Endothelial cell of umbilical vein (primary cell): Measurements from ENCODE around the gene CPSF7. TPM values are rescaled to one million over a fixed set of nuclear protein-coding genes. Genes with fewer than 3 reads are reported as not detected.
A peak's percentile ranks its signal among the peaks of the same experiment; 100 is the strongest.

ENCODE experiments used
- BruUV-seq: library from RNA; stranded (reverse); fragments of 400-500 nt; replicated peaks from 2 replicates; lab custom pipeline; 2021; lab: Mats Ljungman, UMichigan
- CTCF ChIA-PET: fragments of 300-600, 350-600 bp; sonication (Branson Sonifier 250); formaldehyde crosslinking; loops from one replicate; lab custom pipeline; 2021; ENCODE audit warnings: antibody characterized with exemption, inconsistent platforms; lab: Charles Lee
- POLR2A ChIA-PET: fragments of 300-600, 350-600 bp; sonication (Branson Sonifier 250); formaldehyde crosslinking; loops from one replicate; lab custom pipeline; 2021; ENCODE audit warnings: antibody characterized with exemption, inconsistent platforms; lab: Charles Lee
- DNase-seq: peaks from one replicate; pipeline ENCODE4 v3.0.0-alpha.2; 2011; ENCODE audit warnings: low read depth, low spot score
- FAIRE-seq: peaks from 2 replicates; lab custom pipeline; 2011; peaks lifted over from hg19 to GRCh38; lab: Jason Lieb, UNC
- H2AFZ ChIP-seq: 2 replicates; pipeline ENCODE4 v1.6.0; 2012; ENCODE audit warnings: low read depth, low read length, control low read depth, inconsistent platforms
- H3K27ac ChIP-seq: 2 replicates; pipeline ENCODE4 v1.5.1; 2011; ENCODE audit warnings: low read depth, mild to moderate bottlenecking, control low read depth, low read length, moderate library complexity; ENCODE audit not compliant: insufficient read depth
- H3K27me3 ChIP-seq, 2 experiments: 2 replicates each; pipeline versions ENCODE4 v1.6.0 to v1.6.1; 2011; ENCODE audit warnings: low read length in 2 of 2, mixed read lengths in 1 of 2; ENCODE audit not compliant: control insufficient read depth in 2 of 2, insufficient read depth in 2 of 2
- H3K36me3 ChIP-seq, 2 experiments: 2 replicates in 1 of 2; 3 replicates in 1 of 2; pipeline ENCODE4 v1.5.1; 2011; ENCODE audit warnings: low read length in 2 of 2, mild to moderate bottlenecking in 1 of 2, moderate library complexity in 1 of 2; ENCODE audit not compliant: control insufficient read depth in 2 of 2, insufficient read depth in 2 of 2; ENCODE audit errors: extremely low read depth in 1 of 2
- H3K4me1 ChIP-seq: 3 replicates; pipeline ENCODE4 v1.5.1; 2011; ENCODE audit warnings: mild to moderate bottlenecking, low read length; ENCODE audit not compliant: control insufficient read depth, insufficient read depth; ENCODE audit errors: extremely low read depth
- H3K4me2 ChIP-seq: 2 replicates; pipeline ENCODE4 v1.6.1; 2011; ENCODE audit warnings: low read length, control low read depth, mixed read lengths; ENCODE audit not compliant: insufficient read depth
- H3K4me3 ChIP-seq, 3 experiments: fragments of 200-600 bp in 1 of 3; sonication (generic), shearing (Covaris generic) in 1 of 3; replicated peaks in 1 of 3; 2 replicates each; pipeline ENCODE4 v1.5.1; 2011 to 2016; ENCODE audit warnings: control low read depth in 3 of 3, low read length in 3 of 3, mild to moderate bottlenecking in 2 of 3, inconsistent platforms in 1 of 3, low read depth in 1 of 3, moderate library complexity in 1 of 3; ENCODE audit not compliant: insufficient read depth in 1 of 3
- H3K79me2 ChIP-seq: 2 replicates; pipeline ENCODE4 v1.6.0; 2012; ENCODE audit warnings: low read length, inconsistent platforms; ENCODE audit not compliant: control insufficient read depth, insufficient read depth
- H3K9ac ChIP-seq: replicated peaks from 2 replicates; pipeline ENCODE3; 2011; ENCODE audit warnings: low read length, control low read depth; ENCODE audit not compliant: insufficient read depth; ENCODE audit errors: extremely low read depth
- H3K9me1 ChIP-seq: replicated peaks from 3 replicates; pipeline ENCODE4 v1.6.0; 2011; ENCODE audit warnings: mild to moderate bottlenecking, low read length; ENCODE audit not compliant: control insufficient read depth, insufficient read depth; ENCODE audit errors: extremely low read depth
- H3K9me3 ChIP-seq: replicated peaks from 2 replicates; pipeline ENCODE4 v1.5.1; 2012; ENCODE audit warnings: low read length, inconsistent platforms; ENCODE audit not compliant: control insufficient read depth, insufficient read depth
- H4K20me1 ChIP-seq: replicated peaks from 2 replicates; pipeline ENCODE3; 2011; ENCODE audit warnings: mild to moderate bottlenecking, low read length; ENCODE audit not compliant: control insufficient read depth, insufficient read depth; ENCODE audit errors: extremely low read depth
- EZH2 ChIP-seq: IDR thresholded peaks from 2 replicates; pipeline ENCODE4 v1.6.1; 2012; ENCODE audit warnings: borderline replicate concordance, low read depth, mild to moderate bottlenecking, moderate library complexity, low read length, inconsistent platforms; ENCODE audit not compliant: severe bottlenecking
- FOS ChIP-seq: IDR thresholded peaks from 2 replicates; pipeline ENCODE4 v1.6.1; 2011; ENCODE audit warnings: mild to moderate bottlenecking, low read length, moderate library complexity, borderline replicate concordance; ENCODE audit not compliant: insufficient read depth
- GATA2 ChIP-seq: IDR thresholded peaks from 2 replicates; pipeline ENCODE4 v1.7.0; 2011; ENCODE audit warnings: low read depth, mild to moderate bottlenecking, moderate library complexity, mixed read lengths, low read length; ENCODE audit not compliant: insufficient read length, insufficient read depth
- JUN ChIP-seq: IDR thresholded peaks from 2 replicates; pipeline ENCODE4 v1.6.1; 2011; ENCODE audit warnings: borderline replicate concordance, low read depth; ENCODE audit not compliant: insufficient read length, insufficient read depth
- POLR2AphosphoS5 ChIP-seq: IDR thresholded peaks from 2 replicates; pipeline ENCODE4 v1.6.1; 2012; ENCODE audit warnings: low read depth, mild to moderate bottlenecking, control low read depth, low read length, moderate library complexity; ENCODE audit not compliant: insufficient read depth
- dilution Hi-C: fragments of 300-500 bp; cut with MboI; formaldehyde crosslinking; loops from one replicate; pipeline ENCODE4 v1.15.0; 2019; ENCODE audit warnings: low sequenced_read_pairs; ENCODE audit not compliant: extremely low pct_ligation_motif_present
- intact Hi-C: fragments of 100-400 bp; cut with micrococcal nuclease; formaldehyde crosslinking; loops from one replicate; pipeline ENCODE4 v1.10.0; 2022
- polyA plus RNA-seq, 4 experiments: library from polyadenylated mRNA; depleted of rRNA in 3 of 4; stranded (reverse) in 3 of 4; unstranded in 1 of 4; fragments of >200 nt; gene quantifications; 2 replicates each; pipeline versions ENCODE4 v1.2.1 to v1.2.3, GENCODE V29; 2011 to 2012; ENCODE audit warnings: missing spikeins in 1 of 4
- total RNA-seq: library from RNA; stranded (reverse); gene quantifications from 2 replicates; pipeline ENCODE4 v1.2.3, GENCODE V29; 2021
- TF ChIP-seq, protein P1 (sequence below): IDR thresholded peaks from 2 replicates; pipeline ENCODE4 v1.6.1; 2011; ENCODE audit not compliant: insufficient read depth, insufficient read length
- TF ChIP-seq, protein P2 (sequence below), 2 donors: IDR thresholded peaks; 1 replicate in 1 of 2; 2 replicates in 1 of 2; pipeline ENCODE4 v1.5.1; 2011; ENCODE audit warnings: low read length in 2 of 2, mild to moderate bottlenecking in 2 of 2, moderate library complexity in 2 of 2, control low read depth in 1 of 2, inconsistent platforms in 1 of 2, low read depth in 1 of 2; ENCODE audit not compliant: insufficient read depth in 1 of 2; ENCODE audit errors: extremely low read depth in 1 of 2

The CPSF7 gene
- total and polyA plus RNA-seq, 2 donors (not counting 3 experiments of a cell fraction or from before 2014, with no cell fraction given): 77.0 to 88.4 TPM

DNA sequence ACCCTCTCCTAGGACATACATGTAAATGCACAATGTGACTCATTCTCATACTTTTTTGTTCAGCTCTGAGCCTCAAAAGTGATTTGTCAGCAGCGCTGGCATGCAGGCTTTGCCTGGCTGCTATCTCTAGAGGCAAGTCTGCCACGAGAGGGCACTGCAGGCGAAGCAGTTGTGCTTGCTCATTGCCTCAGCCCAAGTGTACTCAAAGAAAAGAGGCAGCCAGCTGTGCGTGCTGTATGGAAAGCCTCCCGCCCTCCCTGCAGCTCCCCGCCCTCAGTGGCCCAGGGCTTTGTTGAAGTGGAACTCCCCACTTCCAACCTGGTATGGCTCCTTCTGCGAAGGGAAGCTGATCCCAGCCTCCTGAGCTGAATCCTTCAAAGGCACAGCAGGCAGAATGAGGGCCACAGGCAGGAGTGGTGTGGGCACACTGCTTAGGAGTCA lies 16.5 kb upstream of the CPSF7 start:
- H4K20me1 ChIP-seq: no peaks in the 10 kb centered on the region
- TF ChIP-seq GATA2 (no peak), EZH2 (no peak), JUN (no peak), FOS (peak; percentile 56), POLR2AphosphoS5 (peak; percentile 51)
- TF ChIP-seq, protein P1, sequence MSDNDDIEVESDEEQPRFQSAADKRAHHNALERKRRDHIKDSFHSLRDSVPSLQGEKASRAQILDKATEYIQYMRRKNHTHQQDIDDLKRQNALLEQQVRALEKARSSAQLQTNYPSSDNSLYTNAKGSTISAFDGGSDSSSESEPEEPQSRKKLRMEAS: no peak
- TF ChIP-seq, protein P2, sequence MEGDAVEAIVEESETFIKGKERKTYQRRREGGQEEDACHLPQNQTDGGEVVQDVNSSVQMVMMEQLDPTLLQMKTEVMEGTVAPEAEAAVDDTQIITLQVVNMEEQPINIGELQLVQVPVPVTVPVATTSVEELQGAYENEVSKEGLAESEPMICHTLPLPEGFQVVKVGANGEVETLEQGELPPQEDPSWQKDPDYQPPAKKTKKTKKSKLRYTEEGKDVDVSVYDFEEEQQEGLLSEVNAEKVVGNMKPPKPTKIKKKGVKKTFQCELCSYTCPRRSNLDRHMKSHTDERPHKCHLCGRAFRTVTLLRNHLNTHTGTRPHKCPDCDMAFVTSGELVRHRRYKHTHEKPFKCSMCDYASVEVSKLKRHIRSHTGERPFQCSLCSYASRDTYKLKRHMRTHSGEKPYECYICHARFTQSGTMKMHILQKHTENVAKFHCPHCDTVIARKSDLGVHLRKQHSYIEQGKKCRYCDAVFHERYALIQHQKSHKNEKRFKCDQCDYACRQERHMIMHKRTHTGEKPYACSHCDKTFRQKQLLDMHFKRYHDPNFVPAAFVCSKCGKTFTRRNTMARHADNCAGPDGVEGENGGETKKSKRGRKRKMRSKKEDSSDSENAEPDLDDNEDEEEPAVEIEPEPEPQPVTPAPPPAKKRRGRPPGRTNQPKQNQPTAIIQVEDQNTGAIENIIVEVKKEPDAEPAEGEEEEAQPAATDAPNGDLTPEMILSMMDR (IDR thresholded peaks at IDR 0.05; ENCODE audit: extremely low read depth in 1 of 2, insufficient read depth in 1 of 2, low read depth in 1 of 2, low read length in 2 of 2): peak; percentile 91 to 94
- no peak overlapping the region for H3K4me3 ChIP-seq
- H3K27me3 ChIP-seq: no peaks in the 10 kb centered on the region
- intact Hi-C loops: loop anchor here (1.0 kb wide), 3 partner anchors 71 to 192 kb away; no protein-coding TSS in a partner anchor
- H3K9ac ChIP-seq: no peak overlapping the region
- peaks cover 12% of the 10 kb centered on the region for H3K79me2 ChIP-seq
- FAIRE-seq: peak; percentile 94
- no peak overlapping the region for H3K4me2 ChIP-seq
- ChIA-PET POLR2A (interaction anchor here (0.7 kb wide), 1 partner anchor 71 kb away, joined by 3 read pairs; no protein-coding TSS in a partner anchor), CTCF (interaction anchor here (0.6 to 6.5 kb wide), 42 partner anchors 10 to 287 kb away, joined by 3 to 229 read pairs (median 5); partner anchors contain the start of genes CPSF7, LRRC10B, SDHAF2 and SYT7)
- H2AFZ ChIP-seq: no peak overlapping the region
- no peaks in the 10 kb centered on the region for H3K9me3 ChIP-seq
- peak; percentile 93 for DNase-seq
- BruUV-seq: TSS peak; percentile 6
- dilution Hi-C loops: no loop called here
- peaks cover 5 to 25% of the 10 kb centered on the region in 2 experiments for H3K36me3 ChIP-seq
- H3K4me1 ChIP-seq: no peaks in the 10 kb centered on the region
- H3K27ac ChIP-seq: no peak overlapping the region
- H3K9me1 ChIP-seq: no peaks in the 10 kb centered on the region
